Caco-2 (cell line): ENCODE data around the gene PARP12. TPM values are rescaled to one million over a fixed set of nuclear protein-coding genes. Genes with fewer than 3 reads are reported as not detected.

Experiments used
- BruUV-seq: library from RNA; stranded (reverse); fragments of 400-500 nt; replicated peaks from 2 replicates; lab custom pipeline; 2021; lab: Mats Ljungman, UMichigan
- CTCF ChIA-PET: fragments of 300-600 bp; sonication (Branson Sonifier 250); formaldehyde crosslinking; loops from one replicate; lab custom pipeline; 2022; ENCODE audit warnings: antibody characterized with exemption; lab: Charles Lee
- POLR2A ChIA-PET: fragments of 300-600 bp; sonication (Branson Sonifier 250); formaldehyde crosslinking; loops from one replicate; lab custom pipeline; 2022; ENCODE audit warnings: antibody characterized with exemption; lab: Charles Lee
- DNase-seq, 2 experiments: peaks; one replicate each; pipeline versions ENCODE4 v3.0.0 to v3.0.0-alpha.2; 2020 to 2022
- H3K27me3 ChIP-seq: replicated peaks from 2 replicates; pipeline ENCODE4 v1.6.0; 2011; ENCODE audit warnings: low read length; ENCODE audit not compliant: control insufficient read depth, insufficient read depth
- H3K36me3 ChIP-seq: 2 replicates; pipeline ENCODE4 v1.5.1; 2011; ENCODE audit warnings: low read length; ENCODE audit not compliant: control insufficient read depth, insufficient read depth
- H3K4me1 ChIP-seq: fragments of 250-450 bp; sonication (Bioruptor Pico); 2 replicates; pipeline ENCODE4 v1.5.1; 2020; ENCODE audit warnings: mild to moderate bottlenecking
- H3K4me3 ChIP-seq: 2 replicates; pipeline ENCODE4 v1.5.1; 2011; ENCODE audit warnings: low read depth, mild to moderate bottlenecking, control low read depth, low read length
- H3K9me3 ChIP-seq: fragments of 250-450 bp; sonication (Bioruptor Pico); 2 replicates; pipeline ENCODE4 v1.5.1; 2020; ENCODE audit warnings: mild to moderate bottlenecking, moderate library complexity
- H3K27ac Mint-ChIP-seq: one replicate; pipeline ENCODE4 v1.8.0; 2022; ENCODE audit warnings: mixed read lengths; ENCODE audit not compliant: unreplicated experiment
- H3K27me3 Mint-ChIP-seq: one replicate; pipeline ENCODE4 v1.8.0; 2022; ENCODE audit warnings: mixed read lengths; ENCODE audit not compliant: insufficient read depth, unreplicated experiment
- H3K36me3 Mint-ChIP-seq: one replicate; pipeline ENCODE4 v1.8.0; 2022; ENCODE audit warnings: mild to moderate bottlenecking, mixed read lengths; ENCODE audit not compliant: insufficient read depth, unreplicated experiment
- H3K4me1 Mint-ChIP-seq: one replicate; pipeline ENCODE4 v1.8.0; 2022; ENCODE audit warnings: low read depth, mixed read lengths; ENCODE audit not compliant: unreplicated experiment
- H3K4me3 Mint-ChIP-seq: one replicate; pipeline ENCODE4 v1.8.0; 2022; ENCODE audit warnings: mild to moderate bottlenecking, moderate library complexity, mixed read lengths; ENCODE audit not compliant: unreplicated experiment
- H3K9me3 Mint-ChIP-seq: one replicate; pipeline ENCODE4 v1.8.0; 2022; ENCODE audit warnings: mixed read lengths; ENCODE audit not compliant: unreplicated experiment
- CTCF ChIP-seq, 2 experiments: fragments of 200-600 bp in 1 of 2; IDR thresholded peaks; 1 replicate in 1 of 2; 2 replicates in 1 of 2; pipeline versions ENCODE4 v1.5.1 to v1.8.0; 2011 to 2022; ENCODE audit warnings: antibody characterized with exemption in 1 of 2, control low read depth in 1 of 2, inconsistent platforms in 1 of 2, low read depth in 1 of 2, low read length in 1 of 2, mild to moderate bottlenecking in 1 of 2, moderate library complexity in 1 of 2; ENCODE audit not compliant: insufficient read depth in 1 of 2, severe bottlenecking in 1 of 2, unreplicated experiment in 1 of 2
- intact Hi-C: fragments of 100-400 bp; cut with micrococcal nuclease; formaldehyde crosslinking; loops from one replicate; pipeline ENCODE4 v1.10.0; 2022; ENCODE audit not compliant: unreplicated experiment
- total RNA-seq: library from RNA; stranded (reverse); gene quantifications from 2 replicates; pipeline ENCODE4 v1.2.3, GENCODE V29; 2022

Gene PARP12
- total RNA-seq, 1 experiment from 2014 or later = 20.2 TPM

DNA sequence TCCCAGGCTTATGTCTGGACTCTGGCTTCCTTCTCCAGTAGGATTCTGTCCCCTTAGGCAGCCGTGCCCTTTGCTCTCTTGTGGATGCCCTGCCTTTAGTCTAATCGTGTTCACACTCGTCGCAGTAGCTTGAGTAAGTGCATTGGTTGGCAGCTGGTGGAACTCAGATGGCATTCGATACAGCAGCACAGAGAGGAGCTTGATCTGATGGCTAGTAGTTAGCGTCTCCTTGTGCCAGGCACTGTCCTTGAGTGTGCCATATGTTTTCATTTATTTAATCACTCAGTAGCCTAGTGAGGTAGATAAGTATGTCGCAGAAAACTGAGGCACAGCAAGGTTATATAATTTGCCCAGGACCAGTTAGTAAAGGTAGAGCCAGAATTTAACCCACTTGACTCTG, 18.2 kb upstream of the PARP12 start:
- BruUV-seq = no TSS peak
- no peak for DNase-seq
- H3K36me3 Mint-ChIP-seq = no peaks in the 10 kb centered on the region
- H3K9me3 Mint-ChIP-seq = no peaks in the 10 kb centered on the region
- H3K4me3 Mint-ChIP-seq = no peak overlapping the region
- Histone ChIP-seq H3K36me3 (no peaks in the 10 kb centered on the region), H3K9me3 (no peaks in the 10 kb centered on the region), H3K27me3 (no peaks in the 10 kb centered on the region; the same call in 1 of the 2 replicates), H3K4me3 (no peak overlapping the region), H3K4me1 (no peaks in the 10 kb centered on the region)
- ChIA-PET POLR2A (no interaction called here), CTCF (no interaction called here)
- no peaks in the 10 kb centered on the region for H3K4me1 Mint-ChIP-seq
- H3K27me3 Mint-ChIP-seq = no peaks in the 10 kb centered on the region
- intact Hi-C loops = no loop called here
- TF ChIP-seq CTCF (IDR thresholded peaks at IDR 0.05; ENCODE audit: insufficient read depth in 1 of 2, low read depth in 1 of 2, low read length in 1 of 2, severe bottlenecking in 1 of 2, unreplicated experiment in 1 of 2) = no peak
- no peak overlapping the region for H3K27ac Mint-ChIP-seq

GRCh38 chr7:140079121-140079536, 16.4 kb upstream of the PARP12 start:
- POLR2A ChIA-PET = no interaction called here
- Mint-ChIP-seq H3K36me3 (no peaks in the 10 kb centered on the region), H3K27me3 (no peaks in the 10 kb centered on the region), H3K4me3 (no peak overlapping the region), H3K27ac (no peak overlapping the region), H3K4me1 (no peaks in the 10 kb centered on the region), H3K9me3 (no peaks in the 10 kb centered on the region)
- DNase-seq = peak; percentile 46 to 55
- H3K27me3 ChIP-seq = no peaks in the 10 kb centered on the region; the same call in 1 of the 2 replicates
- H3K9me3 ChIP-seq = no peaks in the 10 kb centered on the region
- no TSS peak for BruUV-seq
- no peaks in the 10 kb centered on the region for H3K36me3 ChIP-seq
- intact Hi-C loops = loop anchor here (5.0 kb wide), 1 partner anchor 248 kb away; no protein-coding TSS in a partner anchor
- no peaks in the 10 kb centered on the region; the same call in 1 of the 2 replicates for H3K4me1 ChIP-seq
- CTCF ChIA-PET = no interaction called here
- peak; percentile 35 to 80 for TF ChIP-seq CTCF (IDR thresholded peaks at IDR 0.05; ENCODE audit: insufficient read depth in 1 of 2, low read depth in 1 of 2, low read length in 1 of 2, severe bottlenecking in 1 of 2, unreplicated experiment in 1 of 2)
- no peak overlapping the region for H3K4me3 ChIP-seq

GRCh38 chr7:140078392-140078791, 15.6 kb upstream of the PARP12 start:
- Histone ChIP-seq H3K4me3 (no peak overlapping the region), H3K27me3 (no peaks in the 10 kb centered on the region; the same call in 1 of the 2 replicates), H3K36me3 (no peaks in the 10 kb centered on the region), H3K9me3 (no peaks in the 10 kb centered on the region), H3K4me1 (no peaks in the 10 kb centered on the region; the same call in 1 of the 2 replicates)
- H3K27me3 Mint-ChIP-seq = no peaks in the 10 kb centered on the region
- intact Hi-C loops = loop anchor here (5.0 kb wide), 1 partner anchor 249 kb away; no protein-coding TSS in a partner anchor
- H3K27ac Mint-ChIP-seq = no peak overlapping the region
- TF ChIP-seq CTCF (IDR thresholded peaks at IDR 0.05; ENCODE audit: insufficient read depth in 1 of 2, low read depth in 1 of 2, low read length in 1 of 2, severe bottlenecking in 1 of 2, unreplicated experiment in 1 of 2) = no peak
- no peak for DNase-seq
- BruUV-seq = no TSS peak
- ChIA-PET POLR2A (no interaction called here), CTCF (no interaction called here)
- H3K9me3 Mint-ChIP-seq = no peaks in the 10 kb centered on the region
- H3K36me3 Mint-ChIP-seq = no peaks in the 10 kb centered on the region
- no peak overlapping the region for H3K4me3 Mint-ChIP-seq
- no peaks in the 10 kb centered on the region for H3K4me1 Mint-ChIP-seq
